HUES6 (cell line): ENCODE data around the gene MRTFB.
"Not testable (repeated sequence)": the region's sequence is repeated elsewhere in the genome, so short reads cannot be mapped to it uniquely, and the experiment has no call there.

ENCODE experiments used
- H3K27ac ChIP-seq: 2 replicates; pipeline ENCODE4 v1.7.0; 2013; ENCODE audit warnings: low read depth, mild to moderate bottlenecking, low read length, inconsistent platforms
- H3K27me3 ChIP-seq: 2 replicates; pipeline ENCODE4 v1.6.1; 2013; ENCODE audit warnings: low read length; ENCODE audit not compliant: control insufficient read depth, insufficient read depth
- H3K36me3 ChIP-seq: 2 replicates; pipeline ENCODE4 v1.6.1; 2013; ENCODE audit warnings: low read length; ENCODE audit not compliant: control insufficient read depth, insufficient read depth
- H3K4me1 ChIP-seq: 2 replicates; pipeline ENCODE4 v1.6.1; 2013; ENCODE audit warnings: low read length; ENCODE audit not compliant: control insufficient read depth, insufficient read depth
- H3K4me3 ChIP-seq: 2 replicates; pipeline ENCODE4 v1.5.1; 2013; ENCODE audit warnings: low read depth, low read length
- H3K9ac ChIP-seq: one replicate; pipeline ENCODE4 v1.6.1; 2013; ENCODE audit warnings: mild to moderate bottlenecking, low read length
- H3K9me3 ChIP-seq: 2 replicates; pipeline ENCODE4 v1.6.1; 2013; ENCODE audit warnings: low read depth, low read length; ENCODE audit not compliant: control insufficient read depth, insufficient read depth

The MRTFB gene

DNA sequence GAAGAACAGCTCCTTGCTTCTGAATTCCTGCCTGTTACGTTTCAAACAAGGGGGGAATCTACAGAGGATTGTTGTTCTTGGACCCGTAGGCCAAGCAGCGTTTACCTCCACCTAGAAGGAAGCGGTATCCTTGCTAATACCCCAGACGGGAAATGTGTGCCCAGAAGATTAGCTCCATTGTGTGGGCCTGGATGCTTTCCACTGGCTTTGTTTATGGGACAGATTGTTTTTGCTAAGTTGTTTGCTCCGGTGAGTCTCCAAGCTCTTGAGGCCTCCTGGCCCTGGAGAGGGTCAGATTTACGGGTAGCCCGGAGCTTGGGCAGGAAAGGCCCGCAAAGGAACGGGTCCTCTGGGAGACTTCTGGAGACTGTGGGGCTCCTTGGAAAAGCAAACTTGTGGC lies 28.4 kb upstream of the MRTFB start:
- Histone ChIP-seq H3K9ac (no peak overlapping the region), H3K9me3 (peaks cover 9% of the 10 kb centered on the region), H3K27me3 (no peaks in the 10 kb centered on the region), H3K36me3 (no peaks in the 10 kb centered on the region), H3K4me1 (no peaks in the 10 kb centered on the region), H3K27ac (no peak overlapping the region), H3K4me3 (no peak overlapping the region)

DNA sequence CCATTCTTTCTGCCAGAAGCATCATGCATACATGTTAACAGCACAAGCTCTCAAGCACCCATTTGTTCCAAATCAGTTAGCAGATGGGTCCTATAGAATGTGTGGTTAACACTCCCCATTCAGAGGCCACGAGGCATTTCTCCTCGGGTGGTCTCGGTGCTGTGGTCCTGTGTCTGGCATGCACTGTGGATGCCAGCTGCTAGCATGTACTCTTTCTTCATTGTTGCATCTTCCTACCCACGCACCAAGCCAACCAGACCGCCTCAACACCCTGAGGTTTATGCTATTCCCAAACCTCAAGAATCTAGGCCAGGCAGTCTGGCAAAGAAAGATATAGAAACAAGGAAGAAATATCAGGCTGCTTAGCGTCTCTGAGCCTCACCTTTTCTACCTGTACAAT lies 27.8 kb upstream of the MRTFB start:
- no peaks in the 10 kb centered on the region for H3K27me3 ChIP-seq
- H3K27ac ChIP-seq: no peak overlapping the region
- H3K9ac ChIP-seq: no peak overlapping the region
- H3K4me3 ChIP-seq: no peak overlapping the region
- H3K36me3 ChIP-seq: no peaks in the 10 kb centered on the region
- peaks cover 9% of the 10 kb centered on the region for H3K9me3 ChIP-seq
- H3K4me1 ChIP-seq: no peaks in the 10 kb centered on the region

DNA sequence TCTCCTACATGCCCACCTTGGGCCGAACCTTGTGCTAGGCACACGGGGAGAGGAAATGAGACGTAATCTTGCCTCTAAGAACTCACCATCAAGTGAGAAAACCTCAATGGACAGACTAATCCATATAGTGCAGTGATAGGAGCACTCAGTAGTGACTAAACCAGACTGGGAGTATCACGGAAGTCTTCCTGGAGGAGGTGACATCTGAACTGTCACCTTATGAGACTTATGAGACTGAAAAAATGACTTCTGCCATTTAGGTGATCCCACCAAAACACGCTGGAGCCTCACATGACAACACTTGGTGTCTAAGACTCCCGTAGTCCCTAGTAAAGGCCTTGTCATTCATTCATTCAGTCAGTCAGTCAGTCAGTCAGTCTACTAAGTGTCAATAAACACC lies 27.3 kb upstream of the MRTFB start:
- Histone ChIP-seq H3K9me3 (peaks cover 9% of the 10 kb centered on the region), H3K27ac (no peak overlapping the region), H3K4me1 (no peaks in the 10 kb centered on the region), H3K27me3 (no peaks in the 10 kb centered on the region), H3K9ac (no peak overlapping the region), H3K4me3 (no peak overlapping the region), H3K36me3 (no peaks in the 10 kb centered on the region)

DNA sequence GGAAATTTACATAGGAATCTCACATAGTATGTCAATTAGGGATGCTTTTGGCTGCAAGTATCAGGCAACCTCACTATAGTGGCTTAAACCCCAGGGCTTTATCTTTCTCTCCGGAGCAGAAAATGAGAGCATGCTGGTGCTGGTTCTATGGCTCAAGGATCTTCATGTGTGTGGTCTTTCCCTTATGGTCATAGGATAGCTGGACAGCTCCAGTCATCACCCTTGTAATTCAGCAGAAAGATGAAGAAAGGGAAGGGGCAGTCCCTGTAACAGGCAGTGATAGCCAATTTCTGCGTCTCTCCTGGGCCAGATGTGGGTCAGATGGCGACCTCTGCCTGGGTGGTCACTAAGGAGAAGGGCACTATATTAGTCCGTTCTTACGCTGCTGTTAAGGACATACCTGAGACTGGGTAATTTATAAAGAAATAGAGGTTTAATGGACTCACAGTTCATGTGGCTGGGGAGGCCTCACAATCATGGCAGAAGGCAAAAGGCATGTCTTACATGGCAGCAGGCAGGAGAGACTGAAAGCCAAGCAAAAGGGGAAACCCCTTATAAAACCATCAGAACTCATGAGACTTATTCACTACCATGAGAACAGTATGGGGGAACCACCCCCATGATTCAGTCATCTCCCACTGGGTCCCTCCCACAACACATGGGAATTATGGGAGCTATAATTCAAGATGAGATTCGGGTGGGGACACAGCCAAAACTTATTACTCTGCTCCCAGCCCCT lies 23.8 kb upstream of the MRTFB start:
- H3K9ac ChIP-seq, H3K36me3 ChIP-seq, H3K9me3 ChIP-seq, H3K27me3 ChIP-seq, H3K27ac ChIP-seq, H3K4me3 ChIP-seq: not testable (repeated sequence)
- peaks cover 18% of the 10 kb centered on the region for H3K4me1 ChIP-seq

DNA sequence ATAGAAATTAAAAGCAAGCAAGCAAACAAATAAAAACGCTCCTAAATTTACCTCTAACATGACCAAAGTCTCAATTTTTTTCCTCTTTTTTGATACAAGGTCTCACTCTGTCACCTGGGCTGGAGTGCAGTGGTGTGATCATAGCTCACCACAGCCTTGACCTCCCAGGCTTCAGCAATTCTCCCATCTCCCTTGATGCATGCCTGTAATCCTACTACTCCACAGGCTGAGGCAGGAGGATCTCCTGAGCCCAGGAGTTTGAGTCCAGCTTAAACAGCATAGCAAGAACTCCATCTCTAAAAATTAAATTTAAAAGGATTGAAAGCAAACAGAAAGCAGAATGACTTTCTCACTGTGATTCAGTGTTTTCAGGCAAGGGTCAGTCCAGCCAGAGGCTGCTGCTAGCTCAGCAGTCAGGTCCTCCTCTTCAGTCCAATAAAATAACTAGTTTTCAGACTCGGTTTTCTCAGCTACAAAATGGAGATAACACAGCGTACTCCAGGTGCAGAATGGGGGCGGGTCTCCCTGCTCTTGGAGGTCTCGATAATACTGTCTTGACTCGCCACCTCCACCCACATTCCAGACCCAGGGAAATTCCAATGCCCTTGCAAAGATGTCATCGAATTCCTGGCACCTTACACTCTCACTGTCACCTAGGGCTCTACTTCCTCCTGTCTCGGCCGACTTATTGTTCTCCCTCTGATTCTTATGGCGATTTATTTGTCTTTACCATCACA lies 20.7 kb upstream of the MRTFB start:
- H3K9me3 ChIP-seq: no peaks in the 10 kb centered on the region
- peaks cover 18% of the 10 kb centered on the region for H3K4me1 ChIP-seq
- no peaks in the 10 kb centered on the region for H3K36me3 ChIP-seq
- H3K4me3 ChIP-seq: peak overlapping the region; percentile 30; the same call in 1 of the 2 replicates
- peak overlapping the region; percentile 57 for H3K9ac ChIP-seq
- H3K27me3 ChIP-seq: no peaks in the 10 kb centered on the region
- H3K27ac ChIP-seq: peak overlapping the region; percentile 22; the same call in 1 of the 2 replicates

DNA sequence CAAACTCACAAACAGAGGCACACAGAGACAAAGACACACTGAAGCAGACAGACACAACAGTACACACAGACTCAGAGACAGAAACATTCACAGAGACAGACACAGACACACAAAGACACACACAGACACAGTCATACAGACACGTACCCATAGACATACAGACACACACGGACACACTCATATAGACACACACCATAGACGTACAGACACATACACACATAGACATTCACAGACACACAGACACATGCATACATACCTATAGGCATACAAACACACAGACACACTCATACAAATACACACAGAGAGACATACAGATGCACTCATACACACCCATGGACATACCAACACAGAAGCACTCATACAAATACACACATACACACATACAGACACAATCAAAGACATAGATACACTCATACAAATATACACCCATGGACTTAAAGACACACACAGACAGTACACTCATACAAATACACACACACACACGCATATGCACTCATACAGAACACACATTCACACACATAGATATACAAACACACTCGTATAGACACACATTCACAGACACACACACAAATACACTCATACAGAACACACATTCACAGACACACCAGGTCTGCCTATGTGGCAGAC lies 19.9 kb upstream of the MRTFB start:
- H3K27ac ChIP-seq: peak overlapping the region; percentile 22; the same call in 1 of the 2 replicates
- no peaks in the 10 kb centered on the region for H3K9me3 ChIP-seq
- peaks cover 18% of the 10 kb centered on the region for H3K4me1 ChIP-seq
- H3K9ac ChIP-seq: peak overlapping the region; percentile 57
- no peaks in the 10 kb centered on the region for H3K36me3 ChIP-seq
- H3K4me3 ChIP-seq: peak overlapping the region; percentile 30; the same call in 1 of the 2 replicates
- H3K27me3 ChIP-seq: no peaks in the 10 kb centered on the region

DNA sequence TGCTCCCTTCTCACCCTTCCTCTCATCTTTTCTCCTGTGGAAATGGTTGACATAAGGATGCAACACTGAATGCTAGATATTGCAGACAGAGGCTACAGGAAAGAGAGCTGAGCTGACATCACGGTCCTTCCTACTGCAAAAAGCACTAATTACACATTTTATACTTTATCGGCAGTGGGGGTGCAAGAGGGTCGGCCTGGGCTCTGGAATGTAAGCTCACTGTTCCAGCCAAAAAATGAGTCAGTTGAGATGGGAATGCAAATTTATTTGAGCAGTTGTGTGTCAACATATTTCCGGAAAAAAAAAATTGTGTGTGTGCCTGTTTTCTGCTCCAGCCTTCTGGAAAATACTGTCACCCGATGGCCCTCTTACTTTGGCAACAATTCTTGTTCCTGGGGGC lies 14.1 kb upstream of the MRTFB start:
- Histone ChIP-seq H3K27ac (no peak overlapping the region), H3K4me1 (peaks cover under 1% of the 10 kb centered on the region), H3K36me3 (no peaks in the 10 kb centered on the region), H3K4me3 (no peak overlapping the region), H3K27me3 (no peaks in the 10 kb centered on the region), H3K9ac (no peak overlapping the region), H3K9me3 (peaks cover 5% of the 10 kb centered on the region; the same call in 1 of the 2 replicates)

DNA sequence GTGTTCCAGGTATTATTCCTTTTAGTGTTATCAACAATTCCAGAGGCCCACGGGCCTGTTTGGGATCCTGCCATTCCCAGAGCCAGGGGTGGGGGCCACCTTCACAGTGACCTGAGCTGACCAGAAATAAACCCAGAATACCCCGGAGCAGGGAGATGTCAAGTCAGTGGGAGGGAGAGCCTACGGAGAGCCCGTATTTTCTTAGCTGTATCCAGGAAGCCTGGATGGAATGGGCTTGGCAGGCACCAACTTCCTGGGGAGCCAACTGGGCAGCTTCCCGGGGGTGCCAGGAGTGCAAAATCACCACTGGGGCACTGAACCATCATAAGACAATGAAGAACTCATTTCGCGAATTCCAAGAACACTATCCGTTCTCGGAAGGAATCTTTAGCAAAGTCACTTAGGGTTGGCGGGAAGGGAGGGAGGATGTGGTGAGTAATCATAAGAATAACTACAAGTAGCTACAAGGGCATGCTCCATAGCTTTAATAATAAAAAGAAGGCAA lies 13.2 kb upstream of the MRTFB start:
- Histone ChIP-seq H3K4me3 (no peak overlapping the region), H3K27ac (no peak overlapping the region), H3K36me3 (no peaks in the 10 kb centered on the region), H3K9ac (no peak overlapping the region), H3K9me3 (peaks cover 5% of the 10 kb centered on the region; the same call in 1 of the 2 replicates), H3K4me1 (no peaks in the 10 kb centered on the region), H3K27me3 (no peaks in the 10 kb centered on the region)

DNA sequence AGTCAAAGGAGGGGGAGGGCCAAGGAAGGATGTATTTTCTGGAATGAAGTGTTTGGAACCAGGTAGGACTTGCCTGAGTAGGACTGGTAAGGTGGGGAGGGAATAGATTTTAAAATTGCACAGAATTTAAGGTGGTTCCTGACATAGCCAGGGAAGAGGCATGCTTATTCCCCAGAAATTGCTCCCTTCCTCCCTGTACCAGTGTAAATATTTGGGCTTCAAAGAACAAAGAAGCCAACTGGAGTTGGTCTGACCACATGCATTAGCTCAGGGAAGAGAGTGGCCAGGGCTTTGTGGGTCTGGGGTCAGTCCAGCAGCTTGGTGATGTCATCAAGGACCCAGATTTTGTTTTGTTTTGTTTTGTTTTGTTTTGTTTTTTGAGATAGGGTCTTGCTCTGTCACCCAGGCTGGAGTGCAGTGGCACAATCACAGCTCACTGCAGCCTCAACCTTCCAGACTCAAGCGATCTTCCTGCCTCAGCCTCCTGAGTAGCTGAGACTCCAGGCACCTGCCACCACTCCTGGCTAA lies 9.3 kb upstream of the MRTFB start:
- H3K27ac ChIP-seq: no peak overlapping the region
- H3K4me3 ChIP-seq: no peak overlapping the region
- H3K9me3 ChIP-seq: peaks cover 3% of the 10 kb centered on the region; the same call in 1 of the 2 replicates
- H3K9ac ChIP-seq: no peak overlapping the region
- no peaks in the 10 kb centered on the region for H3K27me3 ChIP-seq
- H3K36me3 ChIP-seq: no peaks in the 10 kb centered on the region
- H3K4me1 ChIP-seq: no peaks in the 10 kb centered on the region

DNA sequence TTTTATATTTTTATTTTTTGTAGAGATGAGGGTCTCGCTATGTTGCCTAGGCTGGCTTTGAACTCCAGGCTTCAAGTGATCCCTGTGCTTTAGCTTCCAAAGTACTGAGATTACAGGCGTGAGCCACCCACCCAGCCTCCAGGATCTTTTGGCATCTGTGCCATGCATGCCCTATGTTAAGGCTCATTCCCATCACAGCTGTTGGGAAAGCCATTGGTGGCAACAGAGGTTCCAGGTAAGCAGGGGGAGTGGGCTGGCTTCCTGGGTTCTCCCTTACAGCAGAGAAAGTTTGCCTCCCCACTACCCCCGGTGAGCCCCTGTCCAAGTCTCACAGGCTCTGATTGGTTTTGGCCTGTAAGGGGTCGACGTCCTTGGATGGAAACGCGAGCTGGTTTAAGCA lies 8.9 kb upstream of the MRTFB start:
- no peaks in the 10 kb centered on the region for H3K9me3 ChIP-seq
- no peak overlapping the region for H3K27ac ChIP-seq
- H3K4me3 ChIP-seq: no peak overlapping the region
- no peaks in the 10 kb centered on the region for H3K4me1 ChIP-seq
- H3K27me3 ChIP-seq: no peaks in the 10 kb centered on the region
- no peaks in the 10 kb centered on the region for H3K36me3 ChIP-seq
- no peak overlapping the region for H3K9ac ChIP-seq
